ENCODE results near the gene LASP1. TPM values are rescaled to one million over a fixed set of nuclear protein-coding genes. Genes with fewer than 3 reads are reported as not detected.
A peak's percentile ranks its signal among the peaks of the same experiment; 100 is the strongest.

The LASP1 gene
- total RNA-seq, 4 donors from 2014 or later = 110 to 165 (median 137) TPM

- peak overlapping the region; percentile 51 to 94 (median 78) for H3K27ac ChIP-seq
- WGBS, 2 donors = 9 to 26% methylated on average over 10 of the region's 10 CpGs
- H3K36me3 ChIP-seq = peaks cover 0 to 21% (median 0%) of the 10 kb centered on the region in 3 donors
- TF ChIP-seq EP300 (IDR thresholded peaks at IDR 0.05) (no peak), POLR2A (IDR thresholded peaks at IDR 0.05) (no peak), CTCF (IDR thresholded peaks at IDR 0.05) (no peak)
- H3K4me1 ChIP-seq = peaks cover 2 to 87% (median 71%) of the 10 kb centered on the region in 4 donors
- H3K9me3 ChIP-seq = no peaks in the 10 kb centered on the region
- H3K27me3 ChIP-seq = no peaks in the 10 kb centered on the region
- DNase-seq (ENCODE audit: low spot score in 2 of 2) = no peak
- H3K4me3 ChIP-seq = peak overlapping the region in 2 of 4 donors; percentile 1 to 26
Measured at GRCh38 chr17:38874505-38875400, 4.9 kb downstream of the LASP1 start.

DNA sequence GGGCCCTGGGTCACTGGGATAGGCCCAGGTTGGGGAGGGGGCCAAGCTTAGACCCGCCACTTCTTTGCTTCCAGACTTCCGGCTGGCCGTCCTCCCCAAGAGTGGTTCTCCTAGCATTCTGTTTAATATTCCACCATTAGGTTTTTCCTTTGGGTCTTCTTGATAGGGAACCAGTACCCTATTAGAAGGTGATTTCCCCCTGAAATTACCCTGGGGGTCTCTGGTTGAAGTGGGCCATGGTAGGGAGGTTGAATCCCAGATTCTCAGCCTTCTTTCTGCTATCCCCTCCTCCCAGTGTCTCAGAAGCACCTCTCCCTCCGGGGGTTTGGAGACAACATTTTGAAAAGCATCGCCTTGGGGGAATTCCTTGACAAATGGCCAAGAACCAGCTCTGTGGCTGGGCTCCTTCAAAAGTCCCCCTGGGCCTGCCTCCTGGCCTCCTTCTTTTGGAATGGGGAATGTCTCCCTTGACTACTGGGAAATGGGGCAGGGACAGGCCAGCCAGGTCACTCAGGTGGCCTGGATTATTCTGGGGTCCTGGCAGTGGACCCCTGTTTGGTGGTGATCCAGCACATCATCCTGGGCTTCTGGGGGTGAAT, 5.7 kb downstream of the LASP1 start:
- peak overlapping the region; percentile 51 to 94 (median 78) for H3K27ac ChIP-seq
- DNase-seq (ENCODE audit: low spot score in 2 of 2) = no peak
- peaks cover 3 to 95% (median 79%) of the 10 kb centered on the region in 4 donors for H3K4me1 ChIP-seq
- H3K36me3 ChIP-seq = peaks cover 0 to 21% (median 0%) of the 10 kb centered on the region in 3 donors
- peak overlapping the region in 1 of 4 donors; percentile 26 for H3K4me3 ChIP-seq
- 35 to 38% methylated on average over 5 of the region's 5 CpGs for WGBS, 2 donors
- TF ChIP-seq EP300 (IDR thresholded peaks at IDR 0.05) = no peak
- TF ChIP-seq POLR2A (IDR thresholded peaks at IDR 0.05) = no peak
- no peak for TF ChIP-seq CTCF (IDR thresholded peaks at IDR 0.05)
- no peaks in the 10 kb centered on the region for H3K27me3 ChIP-seq
- no peaks in the 10 kb centered on the region for H3K9me3 ChIP-seq

GRCh38 chr17:38877130-38877851, 7.4 kb downstream of the LASP1 start:
- H3K4me3 ChIP-seq = peak overlapping the region in 1 of 4 donors; percentile 1
- no peaks in the 10 kb centered on the region for H3K9me3 ChIP-seq
- peak overlapping the region; percentile 6 to 94 (median 72) for H3K27ac ChIP-seq
- WGBS, 2 donors = 32 to 54% methylated on average over 5 to 7 of the region's 7 CpGs
- H3K4me1 ChIP-seq = peaks cover 3 to 100% (median 90%) of the 10 kb centered on the region in 4 donors
- DNase-seq (ENCODE audit: low spot score in 2 of 2) = no peak
- no peaks in the 10 kb centered on the region for H3K27me3 ChIP-seq
- no peak for TF ChIP-seq CTCF (IDR thresholded peaks at IDR 0.05)
- TF ChIP-seq POLR2A (IDR thresholded peaks at IDR 0.05) = no peak
- TF ChIP-seq EP300 (IDR thresholded peaks at IDR 0.05) = no peak
- H3K36me3 ChIP-seq = peaks cover 0 to 21% (median 0%) of the 10 kb centered on the region in 3 donors

- H3K4me3 ChIP-seq = peak overlapping the region in 1 of 4 donors; percentile 10
- no peaks in the 10 kb centered on the region for H3K9me3 ChIP-seq
- H3K4me1 ChIP-seq = peaks cover 3 to 100% (median 89%) of the 10 kb centered on the region in 4 donors
- H3K36me3 ChIP-seq = peaks cover 0 to 21% (median 0%) of the 10 kb centered on the region in 3 donors
- TF ChIP-seq CTCF (IDR thresholded peaks at IDR 0.05) (no peak), EP300 (IDR thresholded peaks at IDR 0.05) (peak in 1 of 2 donors; percentile 54)
- DNase-seq (ENCODE audit: low spot score in 2 of 2) = peak in 1 of 2 donors; percentile 51
- no peaks in the 10 kb centered on the region for H3K27me3 ChIP-seq
- WGBS, 2 donors = 5 to 6% methylated on average over 6 of the region's 6 CpGs
- peak overlapping the region; percentile 28 to 94 (median 83) for H3K27ac ChIP-seq
Measured at GRCh38 chr17:38879878-38880665, 10.2 kb downstream of the LASP1 start.

All from tibial nerve (tissue), 4 donors.